GM19043 (cell line): Measurements from ENCODE around the gene SMYD1.
"Not testable (repeated sequence)": the region's sequence is repeated elsewhere in the genome, so short reads cannot be mapped to it uniquely, and the experiment has no call there.

ENCODE experiments used
- ATAC-seq: cut with Tn5 transposase; IDR thresholded peaks from one replicate; pipeline ENCODE4 v1.9.1; 2021; ENCODE audit warnings: low read depth; ENCODE audit not compliant: unreplicated experiment

The SMYD1 gene

GRCh38 chr2:88067598-88067997 is at the start of gene SMYD1:
Gene SMYD1 (plus strand): TSS chr2:88067825. CDS start chr2:88067865, 40 bp downstream.
- ATAC-seq: no peak

DNA sequence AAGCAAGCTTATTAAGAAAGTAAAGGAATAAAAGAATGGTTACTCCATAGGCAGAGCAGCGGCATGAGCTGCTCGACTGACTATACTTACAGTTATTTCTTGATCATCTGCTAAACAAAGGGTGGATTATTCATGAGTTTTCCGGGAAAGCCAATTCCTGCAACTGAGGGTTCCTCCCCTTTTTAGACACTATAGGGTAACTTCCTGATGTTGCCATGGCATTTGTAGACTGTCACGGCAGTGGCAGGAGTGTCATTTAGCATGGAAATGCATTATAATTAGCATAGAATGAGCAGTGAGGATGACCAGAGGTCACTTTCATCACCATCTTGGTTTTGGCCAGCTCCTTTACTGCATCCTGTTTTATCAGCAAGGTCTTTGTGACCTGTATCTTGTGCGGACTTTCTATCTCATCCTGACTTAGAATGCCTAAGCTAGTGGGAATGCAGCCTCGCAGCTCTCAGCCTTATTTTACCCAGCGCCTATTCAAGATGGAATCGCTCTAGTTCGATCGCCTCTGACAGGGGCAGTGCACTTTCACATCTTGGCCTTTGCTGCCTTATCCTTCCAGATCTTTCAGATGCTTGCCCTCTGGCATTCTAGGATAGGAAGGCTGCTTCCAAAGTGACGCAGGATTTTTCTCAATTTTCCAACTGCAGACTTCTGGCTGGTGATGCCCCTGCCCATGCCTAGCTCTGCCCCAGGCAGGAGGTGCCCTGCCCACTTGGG is 49.4 kb upstream of the SMYD1 start:
- not testable (repeated sequence) for ATAC-seq

DNA sequence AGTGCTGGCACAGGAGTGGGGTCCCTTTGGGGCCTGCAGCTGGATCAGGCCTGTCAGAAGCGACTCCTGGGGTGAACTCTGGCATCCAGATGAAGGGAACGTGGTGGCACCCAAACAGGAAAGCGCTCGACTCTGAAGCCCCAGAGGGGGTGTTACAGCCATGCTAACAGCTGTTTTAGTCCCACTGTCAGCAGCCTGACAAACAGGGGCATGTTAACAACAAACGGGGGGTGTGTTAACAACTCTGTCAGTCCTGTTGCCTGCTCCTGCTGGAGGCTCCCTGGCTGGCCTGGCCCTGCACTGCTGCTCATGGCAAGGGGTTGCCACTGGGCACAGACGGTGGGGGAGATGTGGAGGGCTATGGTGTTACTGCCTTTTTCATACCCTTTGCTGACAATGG is 48.7 kb upstream of the SMYD1 start:
- no peak for ATAC-seq

DNA sequence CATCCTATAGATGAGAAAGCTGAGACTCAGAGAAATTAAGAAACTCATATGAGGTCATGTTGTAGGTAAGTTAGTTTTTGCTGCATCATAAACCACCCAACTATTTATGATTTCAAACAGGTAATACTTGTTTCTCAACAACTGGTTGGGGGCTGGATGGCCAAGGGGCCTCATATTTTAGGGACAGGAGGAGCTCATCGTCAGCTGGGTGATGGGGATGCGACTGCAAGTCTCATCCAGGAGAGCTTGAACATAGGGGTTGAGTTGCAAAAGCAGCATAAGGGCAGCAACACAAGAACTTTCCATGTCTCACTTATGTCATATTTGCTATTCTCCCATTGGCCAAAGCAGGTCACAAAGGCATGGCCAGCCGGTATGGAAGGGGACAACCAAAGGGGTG is 47.6 kb upstream of the SMYD1 start:
- ATAC-seq: no peak

GRCh38 chr2:88022669-88022921 is 45.0 kb upstream of the SMYD1 start:
- no peak for ATAC-seq

- ATAC-seq: no peak
Observed at GRCh38 chr2:88024509-88024908, 43.1 kb upstream of the SMYD1 start.

- no peak for ATAC-seq
Observed at GRCh38 chr2:88027697-88028389, 39.8 kb upstream of the SMYD1 start.

DNA sequence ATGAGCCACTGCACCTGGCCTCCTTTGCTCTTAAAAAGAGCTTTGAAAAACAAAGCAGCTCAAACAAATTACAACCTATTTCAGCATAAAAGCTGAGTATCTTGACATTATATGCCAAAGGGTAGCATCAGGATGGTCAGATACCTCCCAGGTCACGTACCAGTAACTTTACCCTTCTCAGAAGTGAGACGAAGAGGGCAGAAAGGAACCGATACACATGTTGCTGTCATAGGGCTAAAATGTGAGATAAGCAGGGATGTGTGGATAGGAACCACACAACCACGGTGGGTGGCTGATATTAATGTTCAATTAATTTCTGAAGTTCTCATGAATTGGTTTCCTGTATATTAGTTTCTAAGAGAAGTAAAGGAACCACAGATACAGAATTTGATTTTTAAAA is 38.7 kb upstream of the SMYD1 start:
- ATAC-seq: no peak

GRCh38 chr2:88032070-88032702 is 35.4 kb upstream of the SMYD1 start:
- no peak for ATAC-seq

GRCh38 chr2:88036182-88036581 is 31.4 kb upstream of the SMYD1 start:
- no peak for ATAC-seq

DNA sequence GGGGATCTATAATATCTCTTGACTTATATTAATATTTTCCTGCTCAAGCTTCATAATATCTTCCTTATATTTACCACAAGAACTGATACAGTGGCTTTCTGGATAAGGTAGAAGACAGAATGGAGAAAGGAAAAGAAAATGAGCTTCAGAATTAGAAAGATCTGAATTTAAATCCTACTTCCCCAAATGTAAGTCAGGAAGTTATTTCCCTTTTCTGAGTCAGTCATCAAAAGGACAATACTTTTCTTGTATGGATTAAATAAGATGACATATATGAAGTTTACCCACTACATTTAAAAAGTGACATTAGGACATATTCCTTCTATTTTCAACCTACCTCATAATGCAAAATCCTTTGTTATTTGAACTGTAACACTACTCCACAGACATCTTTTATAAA is 31.0 kb upstream of the SMYD1 start:
- no peak for ATAC-seq

DNA sequence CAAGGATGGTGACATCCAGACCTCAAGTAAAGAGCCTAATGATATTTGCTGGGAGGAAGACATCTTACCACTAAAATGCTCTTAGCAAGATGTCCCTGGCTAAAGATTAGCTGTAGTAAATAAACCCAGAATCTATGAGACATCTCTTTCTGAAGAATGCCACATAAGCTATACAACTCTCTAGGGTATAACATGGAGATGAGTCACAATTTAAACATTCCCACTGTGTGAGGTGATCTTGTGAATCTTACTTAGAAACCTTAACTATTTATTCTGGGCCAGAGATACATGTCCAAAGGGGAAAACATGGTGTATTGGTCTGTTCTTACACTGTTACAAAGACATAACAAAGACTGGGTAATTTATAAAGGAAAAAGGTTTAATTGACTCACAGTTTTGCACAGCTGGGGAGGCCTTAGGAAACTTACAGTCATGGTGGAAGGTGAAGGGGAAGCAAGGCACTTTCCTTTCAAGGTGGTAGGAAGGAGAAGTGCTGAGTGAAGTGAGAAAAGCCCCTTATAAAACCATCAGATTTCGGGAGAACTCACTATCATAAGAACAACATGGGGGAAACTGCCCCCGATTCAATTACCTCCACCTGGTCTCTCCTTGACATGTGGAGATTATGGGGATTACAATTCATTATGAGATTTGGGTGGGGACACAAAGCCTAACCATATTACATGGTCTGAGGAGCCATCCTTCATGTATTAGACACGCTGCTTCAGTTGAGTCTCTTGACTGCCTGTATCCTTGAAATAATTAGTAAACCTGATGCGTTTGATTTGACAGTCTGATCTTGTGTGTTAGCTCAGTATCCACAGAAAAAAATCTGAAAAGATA is 29.1 kb upstream of the SMYD1 start:
- ATAC-seq: no peak

DNA sequence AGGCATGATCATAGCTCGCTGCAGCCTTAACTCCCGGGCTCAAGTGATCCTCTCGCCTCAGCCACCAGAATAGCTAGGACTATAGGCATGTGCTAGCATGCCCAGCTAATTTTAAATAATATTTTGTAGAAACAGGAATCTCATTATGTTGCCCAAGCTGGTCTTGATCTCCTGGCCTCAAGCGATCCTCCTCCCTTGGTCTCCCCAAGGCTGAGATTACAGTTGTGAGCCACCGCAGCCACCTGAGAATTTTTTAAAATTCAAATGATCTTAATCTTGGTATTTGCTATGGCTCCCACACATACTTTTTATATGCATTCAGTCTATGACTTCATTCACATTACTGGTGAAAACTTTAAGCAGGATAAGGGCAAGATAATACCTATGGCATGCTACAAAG is 25.1 kb upstream of the SMYD1 start:
- no peak for ATAC-seq

DNA sequence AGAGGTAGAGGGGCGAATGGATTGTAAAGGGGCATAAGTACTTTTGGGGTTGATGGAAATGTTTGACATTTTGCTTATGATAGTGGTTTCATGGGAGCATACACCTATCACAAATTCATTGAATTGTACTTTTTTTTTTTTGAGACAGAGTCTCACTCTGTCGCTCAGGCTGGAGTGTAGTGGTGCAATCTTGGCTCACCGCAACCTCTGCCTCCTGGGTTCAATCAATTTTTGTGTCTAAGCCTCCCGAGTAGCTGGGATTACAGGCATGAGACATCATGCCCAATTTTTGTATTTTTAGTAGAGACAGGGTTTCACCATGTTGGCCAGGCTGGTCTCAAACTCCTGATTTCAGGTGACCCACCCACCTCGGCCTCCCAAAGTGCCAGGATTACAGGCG is 22.1 kb upstream of the SMYD1 start:
- ATAC-seq: not testable (repeated sequence)

- no peak for ATAC-seq
Observed at GRCh38 chr2:88048541-88048940, 19.1 kb upstream of the SMYD1 start.

GRCh38 chr2:88049622-88050021 is 18.0 kb upstream of the SMYD1 start:
- peak; percentile 42 for ATAC-seq

- ATAC-seq: no peak
Observed at GRCh38 chr2:88051792-88052191, 15.8 kb upstream of the SMYD1 start.

DNA sequence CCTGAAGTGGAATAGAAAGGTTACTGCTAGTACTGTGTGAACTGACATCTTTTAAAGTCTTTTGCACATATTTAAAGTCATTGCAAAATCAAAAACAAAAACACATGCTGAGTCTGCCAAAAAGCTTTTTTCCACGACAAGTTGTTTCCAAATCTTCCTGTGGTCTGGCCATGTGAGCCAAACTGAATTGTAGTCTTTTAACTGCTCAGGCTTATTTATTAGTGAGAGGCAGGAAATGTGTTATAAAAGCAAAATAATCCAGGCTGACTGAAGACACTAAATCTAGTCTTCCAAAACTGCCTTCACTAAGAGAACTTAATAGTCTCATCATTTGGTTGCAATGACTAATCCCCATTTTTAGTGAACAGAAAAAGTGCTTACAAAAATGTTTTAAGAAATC is 14.3 kb upstream of the SMYD1 start:
- no peak for ATAC-seq

- ATAC-seq: no peak
Observed at GRCh38 chr2:88053934-88054781, 13.5 kb upstream of the SMYD1 start.

DNA sequence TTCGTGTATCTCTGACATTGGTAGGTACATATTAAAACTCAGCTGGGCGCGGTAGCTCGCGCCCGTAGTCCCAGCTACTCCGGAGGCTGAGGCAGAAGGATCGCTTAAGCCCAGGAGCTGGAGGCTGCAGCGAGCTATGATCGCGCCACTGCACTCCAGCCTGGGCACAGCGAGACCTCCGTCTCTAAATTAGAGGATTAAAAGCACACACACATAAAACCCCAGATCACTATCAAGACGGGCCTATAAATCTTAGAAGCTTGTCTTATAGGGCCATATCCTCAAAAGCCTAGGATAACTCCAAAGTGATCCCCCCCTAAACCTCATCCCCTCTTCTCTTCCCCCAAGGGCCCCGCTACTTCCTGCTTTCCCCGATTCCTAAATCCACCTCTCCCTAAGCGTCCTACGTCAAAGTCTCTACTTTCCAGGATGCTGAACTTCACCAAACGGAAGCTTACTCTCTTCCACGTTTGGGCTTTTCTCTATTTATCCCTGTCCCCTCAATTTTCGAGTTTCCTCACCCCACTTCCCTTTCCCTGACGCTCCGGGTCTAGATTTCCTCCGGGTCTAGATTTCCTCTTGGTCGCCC is 12.7 kb upstream of the SMYD1 start:
- ATAC-seq: no peak
